Activated CD8-positive, alpha-beta memory T cell treated with anti-CD3 and anti-CD28 coated beads for 24 hours (primary cell): ENCODE results near the gene PAXX.

Source experiments
- DNase-seq: peaks from one replicate; pipeline ENCODE4 v3.0.0-alpha.2; 2020

Gene PAXX

DNA sequence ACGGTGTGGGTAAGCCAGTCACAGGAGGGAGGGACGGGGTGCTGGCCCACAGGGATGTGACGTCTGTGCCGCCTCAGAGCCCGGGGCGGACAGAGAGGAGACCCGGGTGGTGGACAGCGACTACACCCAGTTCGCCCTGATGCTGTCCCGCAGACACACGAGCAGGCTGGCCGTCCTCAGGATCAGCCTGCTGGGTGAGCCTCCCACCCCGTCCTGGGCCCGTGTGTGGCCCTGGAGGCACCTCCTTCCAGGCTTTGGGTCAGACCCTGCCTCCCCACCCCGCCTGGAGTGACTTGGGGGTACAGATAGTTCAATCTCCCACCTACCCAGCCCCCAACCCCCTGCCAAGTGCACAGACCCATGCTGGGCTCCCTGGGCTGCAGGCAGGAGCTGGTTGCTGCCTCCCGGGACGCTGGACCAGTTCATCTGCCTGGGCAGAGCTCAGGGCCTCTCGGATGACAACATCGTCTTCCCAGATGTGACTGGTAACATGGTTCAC, 38.4 kb upstream of the PAXX start:
- DNase-seq = no peak

DNA sequence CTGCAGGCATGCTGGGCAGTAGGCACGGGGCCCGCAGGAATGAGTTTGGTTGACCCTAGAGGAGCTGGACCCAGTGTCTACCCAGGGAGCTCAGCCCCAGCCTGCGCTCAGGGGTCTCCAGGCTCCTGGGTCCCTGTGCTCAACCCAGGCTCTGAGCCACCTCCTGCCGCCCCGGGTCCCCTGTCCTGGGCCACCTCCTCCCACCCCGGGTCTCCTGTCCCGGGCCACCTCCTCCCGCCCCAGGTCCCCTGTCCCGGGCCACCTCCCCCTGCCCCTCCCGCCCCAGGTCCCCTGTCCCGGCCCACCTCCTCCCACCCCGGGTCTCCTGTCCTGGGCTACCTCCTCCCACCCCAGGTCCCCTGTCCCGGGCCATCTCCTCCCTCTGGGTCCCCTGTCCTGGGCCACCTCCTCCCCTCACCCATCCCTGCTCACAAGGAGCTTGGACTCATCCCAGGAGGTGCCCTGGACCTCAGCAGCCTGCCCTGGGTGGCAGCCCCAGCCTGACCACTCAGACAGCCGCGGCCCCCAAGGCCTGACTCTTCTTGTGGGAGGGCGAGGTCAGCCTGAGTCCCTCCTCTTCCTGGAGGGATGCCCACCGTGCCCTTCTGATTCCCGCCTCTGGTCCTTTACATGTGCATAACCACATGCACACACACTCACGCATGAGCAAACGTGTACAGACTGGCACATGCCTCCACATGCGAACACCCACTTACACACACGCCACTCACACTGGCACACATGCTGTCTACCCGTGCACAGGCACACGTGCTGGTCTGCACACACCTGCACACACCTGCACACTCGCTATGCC, 37.7 kb upstream of the PAXX start:
- DNase-seq = no peak

DNA sequence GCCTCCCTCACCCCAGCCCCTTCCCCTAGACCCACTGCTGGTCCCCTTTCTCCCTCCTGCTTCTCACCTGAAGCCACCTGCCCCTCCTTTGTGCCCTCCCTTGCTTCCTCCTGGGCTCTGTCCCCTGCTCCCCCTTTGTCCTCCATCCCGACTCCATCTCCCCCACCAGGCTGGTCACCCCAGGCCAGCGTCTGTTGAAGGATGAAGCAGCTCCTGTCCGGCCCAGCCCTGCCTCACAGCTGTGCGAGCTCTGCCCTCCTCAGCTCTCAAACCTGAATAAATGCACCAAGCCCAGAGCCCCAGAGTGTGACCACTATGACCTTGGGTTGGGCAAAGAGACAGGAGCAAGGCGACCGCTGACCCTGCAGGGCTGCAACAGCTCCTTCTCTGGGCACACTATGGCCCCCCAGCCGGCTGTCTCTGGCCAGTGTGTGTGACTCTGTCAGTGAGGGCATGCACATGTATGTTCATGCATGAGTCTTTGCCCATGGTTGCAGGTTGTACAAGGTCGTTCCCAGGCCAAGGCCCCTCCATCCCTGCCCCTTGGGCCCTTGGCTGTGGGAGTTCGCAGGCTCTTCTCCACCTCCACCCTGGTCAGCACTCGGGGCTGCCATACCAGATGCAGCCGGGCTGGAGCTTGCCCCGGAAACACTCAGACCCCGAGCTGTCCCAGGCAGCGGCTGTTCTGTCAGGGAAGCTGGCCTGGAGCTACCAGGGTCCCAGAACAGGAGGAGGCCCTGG, 36.9 kb upstream of the PAXX start:
- DNase-seq = no peak

DNA sequence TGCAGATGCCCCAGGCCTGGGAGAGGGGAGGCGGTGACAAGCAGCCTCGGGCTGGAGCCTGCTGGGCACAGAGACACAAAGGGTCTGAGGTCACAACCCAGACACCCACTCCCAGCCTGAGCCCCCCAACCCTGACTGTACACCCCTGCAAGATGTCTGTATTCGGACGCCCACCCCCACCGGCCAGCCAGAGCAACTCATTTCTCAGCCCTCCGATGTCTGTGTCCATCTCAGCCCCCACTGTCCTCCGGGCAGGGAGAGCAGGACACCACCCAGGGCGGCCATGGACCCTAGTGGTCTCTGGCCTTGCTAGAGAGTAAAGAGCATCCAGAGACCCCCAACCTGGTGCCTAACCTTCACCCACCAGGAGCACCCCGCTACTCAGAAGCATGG, 36.3 kb upstream of the PAXX start:
- DNase-seq = no peak

DNA sequence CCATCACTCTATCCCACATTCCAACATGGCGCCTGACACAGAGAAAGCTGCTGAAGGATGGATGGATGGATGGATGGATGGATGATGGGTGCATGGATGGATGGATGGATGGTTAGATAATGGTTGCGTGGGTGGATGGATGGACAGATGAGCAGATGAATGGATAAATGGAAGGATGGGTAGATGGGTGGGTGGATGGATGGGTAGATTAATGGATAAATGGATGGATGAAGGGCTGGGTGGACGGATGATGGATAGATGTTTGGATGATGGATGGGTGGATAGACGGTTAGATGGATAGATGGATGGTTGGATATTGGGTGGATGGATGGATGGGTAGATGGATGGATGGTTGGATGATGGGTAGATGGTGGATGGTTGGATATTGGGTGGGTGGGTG, 35.6 kb upstream of the PAXX start:
- no peak for DNase-seq

DNA sequence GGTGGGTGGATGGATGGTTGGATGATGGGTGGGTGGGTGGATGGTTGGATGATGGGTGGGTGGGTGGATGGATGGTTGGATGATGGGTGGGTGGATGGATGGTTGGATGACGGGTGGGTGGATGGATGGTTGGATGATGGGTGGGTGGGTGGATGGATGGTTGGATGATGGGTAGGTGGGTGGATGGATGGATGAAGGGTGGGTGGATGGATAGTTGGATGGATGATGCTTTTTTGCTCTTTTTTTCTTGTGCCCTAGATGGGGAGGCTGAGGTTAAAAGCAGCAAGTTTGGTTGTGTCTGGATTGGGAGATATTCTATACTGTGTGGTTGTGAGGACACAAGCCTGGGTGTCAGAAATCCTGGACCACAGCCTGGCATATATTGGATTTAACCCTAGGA, 34.8 kb upstream of the PAXX start:
- DNase-seq = no peak

DNA sequence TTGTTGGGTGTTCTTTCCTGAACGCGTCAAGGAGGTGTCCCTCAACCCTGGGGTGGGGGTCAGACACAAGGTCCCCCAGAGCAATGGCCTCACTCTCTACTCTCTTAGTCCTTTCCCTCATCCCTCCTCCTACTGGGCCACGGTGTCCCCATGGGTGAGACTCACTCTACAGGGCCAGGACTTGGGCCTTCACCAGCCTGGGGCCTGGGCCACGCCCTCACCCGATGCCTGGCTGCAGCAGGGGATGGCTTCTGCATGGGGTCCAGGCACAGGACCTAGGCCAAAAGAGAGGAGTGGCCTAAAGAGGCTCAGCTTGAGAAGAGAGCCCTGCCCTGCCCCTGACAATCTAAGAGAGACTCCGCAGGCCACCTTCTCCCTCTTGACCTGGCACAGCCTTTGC, 34.3 kb upstream of the PAXX start:
- no peak for DNase-seq

DNA sequence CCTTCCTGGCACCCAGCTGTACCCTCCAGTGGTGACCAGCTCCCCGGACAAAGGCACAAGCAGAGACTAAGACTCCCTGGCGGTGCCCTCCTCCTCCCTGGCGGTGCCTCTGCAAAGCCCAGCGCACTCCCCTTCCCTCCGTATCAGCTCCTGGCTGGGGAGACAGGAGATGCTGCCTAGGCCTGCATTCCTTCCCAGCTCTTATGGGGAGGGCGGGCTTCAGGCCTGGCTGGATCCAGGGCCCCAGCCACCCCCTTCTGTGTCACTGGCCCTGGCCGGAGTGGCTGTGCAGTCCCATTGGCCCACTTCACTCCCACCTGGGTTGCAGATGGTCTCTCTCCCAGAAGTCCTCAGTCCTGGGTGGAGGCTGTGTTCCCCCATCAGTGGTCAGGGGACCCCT, 33.7 kb upstream of the PAXX start:
- no peak for DNase-seq

DNA sequence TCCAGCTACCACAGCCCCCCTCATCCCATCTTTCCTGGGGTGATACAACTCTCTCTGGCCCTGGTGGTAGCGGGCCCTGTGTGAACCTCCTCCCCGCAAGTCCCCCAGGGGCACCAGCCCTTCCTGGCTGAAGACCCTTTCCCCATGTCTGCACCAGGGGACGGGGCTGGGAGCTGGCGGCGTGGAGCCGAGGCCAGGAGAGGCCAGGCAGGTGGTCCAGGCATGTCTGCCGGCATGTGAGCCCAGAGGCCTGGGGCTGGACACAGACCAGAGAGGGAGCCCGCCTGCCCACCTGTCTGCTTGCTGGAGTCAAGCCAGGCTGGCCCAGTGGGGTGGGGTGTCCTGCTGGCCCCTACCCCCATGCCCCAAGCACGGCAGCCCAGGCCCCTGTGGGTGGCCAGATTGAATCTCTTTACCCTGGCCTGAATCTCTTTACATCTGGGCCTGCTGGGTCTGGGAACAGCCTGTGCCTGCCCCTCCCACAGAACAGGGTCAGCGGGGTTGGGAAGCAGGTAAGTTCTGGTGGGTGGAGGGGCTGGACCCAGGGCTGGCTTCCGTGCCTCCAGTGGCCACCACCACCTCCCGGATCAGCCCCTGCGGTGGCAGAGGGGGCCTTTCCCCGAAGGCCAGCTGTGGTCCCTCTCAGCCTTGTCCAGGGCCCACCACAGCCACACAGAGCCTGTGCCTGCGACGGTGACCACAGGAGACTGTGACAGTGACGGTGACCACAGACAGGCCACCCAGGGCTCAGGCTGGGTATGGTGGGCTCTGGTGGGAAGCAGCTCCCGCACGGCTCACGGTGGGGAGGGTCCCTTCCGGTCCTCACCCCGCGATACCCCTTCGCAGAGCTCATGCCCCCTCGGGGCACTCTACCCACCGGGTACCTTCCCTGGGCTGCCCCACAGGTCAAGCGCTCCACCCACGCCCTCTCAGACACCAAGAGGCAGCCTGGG, 33.0 kb upstream of the PAXX start:
- DNase-seq = no peak

DNA sequence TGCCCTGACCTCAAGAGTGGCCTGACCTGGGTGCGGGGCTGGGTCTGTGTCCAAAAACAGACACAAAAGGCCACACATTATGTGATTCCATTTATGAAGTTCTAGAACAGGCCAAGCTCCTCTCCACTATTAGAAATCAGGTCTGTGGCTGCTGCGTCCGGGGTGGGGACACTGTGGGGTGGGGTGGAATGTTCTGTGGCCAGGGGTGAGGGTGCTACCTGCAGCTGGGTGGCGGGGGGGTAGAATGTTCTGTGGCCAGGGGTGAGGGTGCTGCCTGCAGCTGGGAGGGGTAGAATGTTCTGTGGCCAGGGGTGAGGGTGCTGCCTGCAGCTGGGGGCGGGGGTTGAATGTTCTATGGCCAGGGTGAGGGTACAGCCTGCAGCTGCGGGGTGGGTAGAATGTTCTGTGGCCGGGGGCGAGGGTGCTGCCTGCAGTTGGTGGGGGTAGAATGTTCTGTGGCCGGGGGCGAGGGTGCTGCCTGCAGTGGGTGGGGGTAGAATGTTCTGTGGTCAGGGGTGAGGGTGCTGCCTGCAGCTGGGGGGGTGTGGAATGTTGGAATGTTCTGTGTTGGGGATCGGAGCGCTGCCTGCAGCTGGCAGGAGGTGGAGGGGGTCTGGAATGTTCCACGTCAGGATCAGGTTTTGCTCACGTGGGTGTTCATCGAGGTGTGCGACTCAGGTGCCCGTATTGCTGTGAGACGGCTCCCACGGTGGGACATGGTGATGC, 31.8 kb upstream of the PAXX start:
- DNase-seq = no peak

DNA sequence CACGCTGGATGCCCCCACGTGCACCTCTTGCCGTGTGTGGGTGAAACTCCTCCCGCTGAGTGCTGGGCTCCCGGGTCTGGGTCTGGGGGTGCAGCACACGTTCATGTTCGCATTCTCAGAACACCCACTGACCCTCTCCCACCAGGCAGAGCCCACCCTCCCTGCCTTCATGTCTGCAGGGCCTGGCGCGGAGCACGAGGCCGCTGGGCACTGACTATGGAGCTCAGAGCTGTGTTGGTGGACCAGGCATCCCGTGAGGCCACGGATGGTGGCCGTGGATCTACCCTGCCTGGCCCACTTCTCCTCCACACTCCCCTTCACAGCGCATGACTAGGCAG, 31.3 kb upstream of the PAXX start:
- no peak for DNase-seq

DNA sequence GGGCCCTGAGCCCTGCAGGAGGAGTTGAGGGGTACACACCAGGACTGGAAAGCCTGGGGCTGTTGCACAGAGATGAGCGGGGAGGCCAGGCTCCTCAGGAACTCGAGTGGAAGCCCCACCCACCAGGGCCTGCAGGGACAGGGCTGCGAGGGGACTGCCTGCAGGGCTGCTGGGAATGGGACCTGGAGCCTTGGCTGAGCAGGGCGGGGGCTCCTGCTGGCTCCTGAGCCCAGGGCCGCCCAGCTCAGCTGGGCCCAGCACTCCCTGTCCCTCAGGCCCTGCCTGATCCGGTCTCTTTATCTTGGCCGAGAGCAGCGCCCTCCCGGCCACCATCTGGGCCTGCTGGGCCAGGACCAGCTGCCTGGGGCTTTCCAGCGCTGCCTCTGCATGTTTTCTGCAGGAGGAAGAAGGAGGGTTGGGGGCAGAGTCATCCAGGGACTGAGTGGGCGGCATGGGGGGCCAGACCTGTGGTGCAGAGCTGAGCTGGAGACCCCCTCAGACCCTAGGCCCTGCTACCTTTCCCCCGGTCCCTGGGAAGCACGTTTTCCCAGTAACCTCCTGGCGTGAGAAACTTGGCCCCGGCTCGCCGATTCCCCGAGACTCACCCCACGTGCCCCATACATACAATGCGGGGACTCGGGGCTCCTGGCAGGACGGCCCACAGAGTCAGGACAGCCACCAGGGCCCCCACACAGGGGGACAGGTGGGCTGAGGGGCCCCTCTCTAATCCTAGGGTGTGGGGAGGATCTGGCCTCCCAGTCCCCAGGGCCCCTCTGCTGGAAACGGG, 30.8 kb upstream of the PAXX start:
- DNase-seq = no peak

DNA sequence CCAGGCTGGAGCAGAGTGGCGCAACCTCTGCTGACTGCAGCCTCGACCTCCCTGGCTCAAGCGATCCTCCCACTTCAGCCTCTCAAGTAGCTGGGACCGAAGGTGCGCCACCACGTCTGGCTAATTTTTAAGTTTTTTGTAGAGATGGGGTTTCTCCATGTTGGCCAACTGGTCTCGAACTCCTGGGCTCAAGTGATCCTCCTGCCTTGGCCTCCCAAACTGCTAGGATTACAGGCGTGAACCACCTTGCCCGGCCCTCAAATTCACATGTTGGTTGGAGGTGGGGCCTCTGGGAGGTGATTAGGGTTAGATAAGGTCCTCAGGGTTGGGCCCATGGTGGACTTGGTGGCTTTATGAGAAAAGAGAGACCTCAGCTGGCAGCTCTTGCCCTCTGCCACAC, 30.1 kb upstream of the PAXX start:
- no peak for DNase-seq

DNA sequence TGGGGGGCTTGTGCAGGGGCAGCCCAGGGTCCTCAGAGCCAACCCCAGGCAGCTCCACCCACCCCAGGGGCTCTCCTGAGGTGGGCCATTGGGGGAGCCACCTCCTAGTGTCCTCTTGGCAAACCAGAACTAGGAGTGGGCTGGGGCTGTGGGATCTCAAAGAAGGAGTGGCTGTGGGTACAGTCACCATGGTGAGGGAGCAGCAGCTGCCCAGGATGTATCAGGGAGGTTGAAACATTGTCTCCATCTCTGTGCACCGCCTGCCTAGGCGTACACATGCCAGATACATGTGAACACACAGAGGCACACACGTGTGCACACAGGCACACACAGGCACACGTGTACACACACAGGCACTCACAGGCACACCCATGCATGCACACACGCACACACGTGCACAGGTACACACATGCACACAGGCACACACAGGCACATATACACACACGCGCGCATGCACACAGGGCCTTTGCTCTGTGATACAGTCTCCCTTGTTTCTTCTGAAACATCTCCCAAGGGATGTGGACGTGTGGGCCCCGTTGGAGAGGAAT, 29.4 kb upstream of the PAXX start:
- DNase-seq = no peak

DNA sequence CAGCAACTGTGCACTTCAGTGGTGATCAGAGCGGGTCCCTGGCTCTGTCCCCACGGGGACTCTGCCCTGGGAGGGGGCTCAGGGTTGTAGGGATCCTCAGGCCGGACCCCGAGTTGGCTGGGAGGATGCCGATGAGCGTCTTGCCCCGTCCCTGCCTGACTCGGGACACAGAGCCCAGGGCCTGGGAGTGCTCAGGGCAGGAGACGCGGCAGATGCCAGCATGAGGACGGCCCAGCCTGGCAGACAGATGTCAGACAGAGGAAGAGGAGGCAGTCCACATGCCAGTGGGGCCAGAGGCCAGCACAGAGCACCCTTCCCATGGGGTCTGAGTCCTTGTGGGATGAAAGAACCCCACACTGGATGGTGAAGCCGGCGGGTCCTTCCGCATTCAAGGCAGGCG, 28.9 kb upstream of the PAXX start:
- DNase-seq = no peak

DNA sequence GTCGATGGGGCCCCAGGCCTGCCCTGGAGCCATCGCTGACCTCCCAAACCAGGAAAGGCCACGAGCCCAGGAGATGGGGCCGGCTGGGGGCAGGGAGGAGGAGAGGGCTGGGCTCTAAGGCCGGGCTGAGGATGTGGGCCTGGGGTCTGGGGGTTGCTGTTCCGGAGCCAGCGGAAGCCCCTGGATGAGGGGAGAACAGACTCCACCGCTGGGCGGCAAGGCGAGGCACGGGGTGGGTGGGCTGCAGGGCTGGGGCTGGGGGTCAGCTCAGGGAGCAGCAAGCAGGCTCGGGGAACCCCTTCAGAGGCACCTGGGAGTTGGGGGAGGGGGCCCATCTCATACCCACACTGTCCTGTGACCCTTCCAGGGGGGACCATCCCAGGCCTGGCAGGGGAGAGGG, 28.5 kb upstream of the PAXX start:
- no peak for DNase-seq

DNA sequence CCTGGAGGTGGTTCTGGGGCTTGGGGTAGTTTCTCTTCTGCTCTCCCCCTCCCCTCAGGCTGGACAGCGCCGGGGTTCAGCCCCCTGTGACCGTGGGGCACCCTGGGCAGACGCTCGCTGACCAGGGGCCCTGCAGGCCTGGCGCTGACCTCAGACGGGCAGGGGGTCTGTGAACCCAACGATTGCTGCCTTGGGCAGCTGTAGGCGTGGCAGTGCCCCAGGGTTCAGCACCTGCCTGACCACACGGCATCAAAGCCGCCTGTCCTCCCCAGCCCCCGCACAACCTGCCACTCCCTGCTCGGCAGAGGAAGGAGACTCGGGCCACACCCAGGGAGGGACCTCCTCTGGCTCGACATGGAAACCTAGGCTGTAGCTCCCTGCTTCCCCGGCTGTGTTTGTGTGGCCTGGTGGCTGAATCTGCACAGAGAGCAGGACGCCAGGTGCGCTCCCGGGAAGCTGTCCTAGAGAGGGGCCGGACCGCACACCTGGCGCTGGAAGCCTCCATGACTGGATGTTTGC, 28.0 kb upstream of the PAXX start:
- no peak for DNase-seq

DNA sequence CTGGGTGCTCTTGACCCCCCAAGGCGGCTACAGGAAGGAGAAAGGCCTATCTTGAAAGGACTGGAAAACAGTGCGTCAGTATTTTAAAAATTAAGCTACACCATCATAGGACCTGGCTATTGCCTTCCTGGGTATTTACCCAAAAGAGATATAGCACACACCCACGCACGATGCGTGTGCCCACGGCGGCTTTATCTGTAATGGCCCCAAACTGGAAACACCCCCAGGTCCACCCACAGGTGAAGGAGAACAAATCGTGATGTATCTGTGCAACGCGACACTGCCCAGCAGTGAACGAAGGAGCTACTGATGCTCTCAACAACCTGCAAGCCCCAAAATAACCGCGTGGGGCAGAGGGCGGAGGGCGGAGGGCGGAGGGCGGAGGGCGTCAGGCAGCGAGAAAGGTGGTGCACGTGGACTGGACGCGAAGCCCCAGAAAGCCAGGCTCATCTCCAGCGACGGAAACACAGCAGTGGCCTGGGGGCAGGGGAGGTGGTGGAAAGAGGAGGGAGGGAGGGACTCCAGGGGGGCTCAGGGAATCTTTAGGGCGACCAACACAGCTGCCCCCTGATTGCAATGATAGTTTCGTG, 27.3 kb upstream of the PAXX start:
- no peak for DNase-seq

DNA sequence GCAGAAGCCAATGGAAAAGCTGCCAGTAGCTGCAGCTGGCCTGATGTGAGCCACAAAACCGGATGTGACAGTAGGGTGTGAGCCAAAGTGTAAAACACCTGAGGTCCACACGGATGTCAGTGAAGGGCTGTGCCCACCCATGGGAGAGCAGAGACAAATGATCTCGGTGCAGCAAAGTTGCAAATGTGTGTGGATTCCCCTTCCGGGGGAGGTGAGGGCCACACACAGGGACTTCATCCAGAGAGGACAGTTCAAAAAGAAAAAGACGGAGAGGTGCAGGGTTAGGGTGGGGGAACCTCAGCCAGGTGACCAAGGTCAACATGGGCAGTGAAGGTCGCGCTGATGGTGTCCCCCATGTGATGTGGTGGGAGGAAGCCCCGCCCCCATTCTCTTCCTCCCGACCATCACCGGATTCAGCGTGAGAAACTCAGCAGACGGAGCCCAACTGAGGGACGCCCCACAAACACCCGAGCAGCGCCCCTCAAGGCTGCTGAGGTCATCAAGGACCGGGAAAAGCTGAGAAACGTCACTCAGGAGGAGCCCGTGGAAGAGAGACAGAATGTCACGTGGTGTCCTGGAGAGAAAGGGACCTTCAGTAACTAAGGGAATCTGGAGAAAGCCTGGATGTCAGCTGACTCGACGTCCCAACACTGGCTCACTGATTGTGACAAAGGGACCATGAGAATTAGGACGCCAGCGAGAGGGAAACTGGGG, 26.3 kb upstream of the PAXX start:
- no peak for DNase-seq
